NCI-H2227 (cell line): ENCODE results near the gene WEE1.
"Not testable (repeated sequence)": the region's sequence is repeated elsewhere in the genome, so short reads cannot be mapped to it uniquely, and the experiment has no call there.

Source experiments
- DNase-seq: peaks from one replicate; lab custom pipeline; 2025; ENCODE audit not compliant: unreplicated experiment; lab: John Stamatoyannopoulos, UW

The WEE1 gene

GRCh38 chr11:9573052-9573774 is at the start of gene WEE1:
WEE1 (plus strand) TSS chr11:9573670; CDS start chr11:9573934, 264 bp downstream.
- DNase-seq, result peak; percentile 99

GRCh38 chr11:9524001-9524400 is 49.5 kb upstream of the WEE1 start:
- DNase-seq, result no peak

- DNase-seq, result peak; percentile 70
Measured at GRCh38 chr11:9525116-9525515, 48.4 kb upstream of the WEE1 start.

- no peak for DNase-seq
Measured at GRCh38 chr11:9527481-9528135, 45.9 kb upstream of the WEE1 start.

GRCh38 chr11:9528136-9528501 is 45.4 kb upstream of the WEE1 start:
- DNase-seq, result no peak

- DNase-seq, result peak; percentile 33
Measured at GRCh38 chr11:9528573-9529333, 44.7 kb upstream of the WEE1 start.

GRCh38 chr11:9529334-9529650 is 44.2 kb upstream of the WEE1 start:
- peak; percentile 45 for DNase-seq

- no peak for DNase-seq
Measured at GRCh38 chr11:9530020-9530621, 43.3 kb upstream of the WEE1 start.

GRCh38 chr11:9530901-9531625 is 42.4 kb upstream of the WEE1 start:
- DNase-seq, result no peak

GRCh38 chr11:9533058-9533457 is 40.4 kb upstream of the WEE1 start:
- no peak for DNase-seq

GRCh38 chr11:9533736-9534473 is 39.6 kb upstream of the WEE1 start:
- DNase-seq, result no peak

- DNase-seq, result peak; percentile 47
Measured at GRCh38 chr11:9535189-9535781, 38.2 kb upstream of the WEE1 start.

- no peak for DNase-seq
Measured at GRCh38 chr11:9538548-9538947, 34.9 kb upstream of the WEE1 start.

- not testable (repeated sequence) for DNase-seq
Measured at GRCh38 chr11:9549216-9549615, 24.3 kb upstream of the WEE1 start.

- DNase-seq, result no peak
Measured at GRCh38 chr11:9550191-9550628, 23.3 kb upstream of the WEE1 start.

GRCh38 chr11:9561279-9561982 is 12.0 kb upstream of the WEE1 start:
- DNase-seq, result no peak

GRCh38 chr11:9562716-9563115 is 10.8 kb upstream of the WEE1 start:
- no peak for DNase-seq

- DNase-seq, result no peak
Measured at GRCh38 chr11:9563196-9563730, 10.2 kb upstream of the WEE1 start.
